CD4-positive, alpha-beta T cell (primary cell): ENCODE results near the gene PAMR1. TPM values are rescaled to one million over a fixed set of nuclear protein-coding genes. Genes with fewer than 3 reads are reported as not detected.

Experiments
- ATAC-seq: fragments of 200-7000 bp; cut with Tn5 transposase; one replicate; pipeline ENCODE4 v1.10.0; 2022; ENCODE audit warnings: mild to moderate bottlenecking; ENCODE audit not compliant: poor library complexity
- CTCF ChIA-PET: fragments of 350-600 bp; sonication (Branson Sonifier 250); formaldehyde crosslinking; loops from one replicate; lab custom pipeline; 2021; ENCODE audit warnings: antibody characterized with exemption, inconsistent platforms; lab: Charles Lee
- POLR2A ChIA-PET: fragments of 350-600 bp; sonication (Branson Sonifier 250); formaldehyde crosslinking; loops from one replicate; lab custom pipeline; 2021; ENCODE audit warnings: antibody characterized with exemption, inconsistent platforms; lab: Charles Lee
- DNase-seq, 14 experiments: peaks; one replicate each; pipeline ENCODE4 v3.0.0-alpha.2; 2013 to 2020; ENCODE audit warnings: mixed read lengths in 2 of 14
- H3K27ac ChIP-seq, 2 donors: one replicate each; pipeline versions ENCODE4 v1.5.1 to v1.7.0; 2013; ENCODE audit warnings: low read length in 2 of 2, low read depth in 1 of 2, mild to moderate bottlenecking in 1 of 2
- H3K27me3 ChIP-seq, 2 experiments: 1 replicate in 1 of 2; 2 replicates in 1 of 2; pipeline versions ENCODE4 v1.6.1 to v1.7.0; 2013; ENCODE audit warnings: low read length in 2 of 2, control low read depth in 1 of 2, mild to moderate bottlenecking in 1 of 2, moderate library complexity in 1 of 2; ENCODE audit not compliant: insufficient read depth in 2 of 2, control insufficient read depth in 1 of 2
- H3K36me3 ChIP-seq: one replicate; pipeline ENCODE4 v1.6.1; 2013; ENCODE audit warnings: low read length, control low read depth; ENCODE audit not compliant: insufficient read depth
- H3K4me1 ChIP-seq: one replicate; pipeline ENCODE4 v1.6.1; 2013; ENCODE audit warnings: low read length, control low read depth; ENCODE audit not compliant: insufficient read depth
- H3K4me3 ChIP-seq: one replicate; pipeline ENCODE4 v1.5.1; 2013; ENCODE audit warnings: mild to moderate bottlenecking, low read length, moderate library complexity
- H3K9me3 ChIP-seq, 2 experiments: 1 replicate in 1 of 2; 2 replicates in 1 of 2; pipeline versions ENCODE4 v1.6.1 to v1.7.0; 2013; ENCODE audit warnings: low read length in 2 of 2, mild to moderate bottlenecking in 2 of 2, control low read depth in 1 of 2, moderate library complexity in 1 of 2; ENCODE audit not compliant: control insufficient read depth in 1 of 2, insufficient read depth in 1 of 2
- H3K27ac Mint-ChIP-seq: one replicate; pipeline ENCODE4 v1.8.0; 2020; ENCODE audit warnings: mixed read lengths
- H3K27me3 Mint-ChIP-seq: one replicate; pipeline ENCODE4 v1.8.0; 2021; ENCODE audit warnings: mixed read lengths
- H3K36me3 Mint-ChIP-seq: one replicate; pipeline ENCODE4 v1.8.0; 2021; ENCODE audit warnings: low read depth, mixed read lengths
- H3K4me1 Mint-ChIP-seq: one replicate; pipeline ENCODE4 v1.8.0; 2021; ENCODE audit warnings: low read depth, mixed read lengths
- H3K4me3 Mint-ChIP-seq: one replicate; pipeline ENCODE4 v1.8.0; 2020; ENCODE audit warnings: mild to moderate bottlenecking, mixed read lengths
- H3K9me3 Mint-ChIP-seq: one replicate; pipeline ENCODE4 v1.8.0; 2020; ENCODE audit warnings: mixed read lengths
- intact Hi-C, 2 experiments: fragments of 100-400 bp; cut with DNase I in 1 of 2; cut with micrococcal nuclease in 1 of 2; formaldehyde crosslinking; loops; one replicate each; pipeline versions ENCODE4 v1.15.1 to v1.9.0; 2023 to 2025; cut with DNase I, micrococcal nuclease
- total RNA-seq, 174 experiments: library from RNA in 2 of 174; stranded (reverse) in 2 of 174; gene quantifications; one replicate each; pipeline ENCODE4 v1.2.3 and lab custom pipeline; 2021 to 2026
- TF ChIP-seq, protein P1 (sequence below): fragments of 200-600 bp; IDR thresholded peaks from one replicate; pipeline ENCODE4 v1.8.0; 2022; ENCODE audit warnings: antibody characterized with exemption, mild to moderate bottlenecking

Gene PAMR1
- total RNA-seq, 2 experiments from 2014 or later: not detected

DNA sequence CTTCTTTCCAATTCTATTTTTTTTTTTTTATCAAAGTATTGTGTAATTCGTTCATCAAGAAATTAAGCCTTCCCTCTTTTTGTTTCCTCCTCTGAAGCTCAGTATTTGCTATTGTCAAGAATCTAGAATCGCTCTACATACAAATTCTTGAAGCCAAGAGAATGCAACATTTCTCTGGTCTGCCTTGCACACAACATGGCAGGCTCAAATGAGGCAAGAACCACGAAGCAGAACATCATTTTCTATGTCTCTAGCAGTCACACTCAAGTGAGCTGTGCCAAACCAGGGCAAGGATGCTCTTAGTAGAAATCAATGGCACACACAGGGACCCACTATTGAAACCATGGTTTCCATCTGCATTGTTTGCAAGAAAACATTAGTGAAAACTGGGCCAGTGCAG lies 59.4 kb downstream of the PAMR1 start:
- Mint-ChIP-seq H3K4me3 (no peak overlapping the region), H3K36me3 (no peaks in the 10 kb centered on the region), H3K27ac (no peak overlapping the region), H3K27me3 (peaks cover 59% of the 10 kb centered on the region), H3K9me3 (no peaks in the 10 kb centered on the region), H3K4me1 (no peaks in the 10 kb centered on the region)
- TF ChIP-seq, protein P1, sequence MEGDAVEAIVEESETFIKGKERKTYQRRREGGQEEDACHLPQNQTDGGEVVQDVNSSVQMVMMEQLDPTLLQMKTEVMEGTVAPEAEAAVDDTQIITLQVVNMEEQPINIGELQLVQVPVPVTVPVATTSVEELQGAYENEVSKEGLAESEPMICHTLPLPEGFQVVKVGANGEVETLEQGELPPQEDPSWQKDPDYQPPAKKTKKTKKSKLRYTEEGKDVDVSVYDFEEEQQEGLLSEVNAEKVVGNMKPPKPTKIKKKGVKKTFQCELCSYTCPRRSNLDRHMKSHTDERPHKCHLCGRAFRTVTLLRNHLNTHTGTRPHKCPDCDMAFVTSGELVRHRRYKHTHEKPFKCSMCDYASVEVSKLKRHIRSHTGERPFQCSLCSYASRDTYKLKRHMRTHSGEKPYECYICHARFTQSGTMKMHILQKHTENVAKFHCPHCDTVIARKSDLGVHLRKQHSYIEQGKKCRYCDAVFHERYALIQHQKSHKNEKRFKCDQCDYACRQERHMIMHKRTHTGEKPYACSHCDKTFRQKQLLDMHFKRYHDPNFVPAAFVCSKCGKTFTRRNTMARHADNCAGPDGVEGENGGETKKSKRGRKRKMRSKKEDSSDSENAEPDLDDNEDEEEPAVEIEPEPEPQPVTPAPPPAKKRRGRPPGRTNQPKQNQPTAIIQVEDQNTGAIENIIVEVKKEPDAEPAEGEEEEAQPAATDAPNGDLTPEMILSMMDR: no peak
- H3K4me3 ChIP-seq: no peak overlapping the region
- no peaks in the 10 kb centered on the region for H3K36me3 ChIP-seq
- ChIA-PET CTCF (no interaction called here), POLR2A (no interaction called here)
- H3K4me1 ChIP-seq: no peaks in the 10 kb centered on the region
- no peak overlapping the region for H3K27ac ChIP-seq
- no peak for ATAC-seq
- peaks cover 0 to 3% of the 10 kb centered on the region in 2 experiments for H3K27me3 ChIP-seq
- peaks cover 0 to 4% of the 10 kb centered on the region in 2 experiments for H3K9me3 ChIP-seq
- intact Hi-C loops: no loop called here
- DNase-seq: no peak

DNA sequence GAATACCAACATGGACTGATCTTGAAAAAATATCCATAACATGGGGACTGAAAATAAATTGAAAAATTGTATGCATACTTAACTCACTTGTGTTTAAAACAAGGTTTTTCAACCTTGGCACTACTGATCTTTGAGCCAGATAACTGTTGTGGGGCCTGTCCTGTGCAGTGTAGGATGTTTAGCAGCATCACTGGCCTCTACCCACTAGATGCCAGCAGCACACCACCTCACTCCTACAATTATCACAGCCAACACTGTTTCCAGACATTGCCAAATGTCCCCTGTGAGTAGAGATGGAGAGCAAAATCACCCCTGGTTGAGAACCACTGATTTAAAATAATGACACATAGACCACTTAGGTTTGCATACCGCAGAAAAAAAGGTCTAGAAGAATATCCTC lies 61.1 kb downstream of the PAMR1 start:
- H3K27me3 Mint-ChIP-seq: peaks cover 65% of the 10 kb centered on the region

DNA sequence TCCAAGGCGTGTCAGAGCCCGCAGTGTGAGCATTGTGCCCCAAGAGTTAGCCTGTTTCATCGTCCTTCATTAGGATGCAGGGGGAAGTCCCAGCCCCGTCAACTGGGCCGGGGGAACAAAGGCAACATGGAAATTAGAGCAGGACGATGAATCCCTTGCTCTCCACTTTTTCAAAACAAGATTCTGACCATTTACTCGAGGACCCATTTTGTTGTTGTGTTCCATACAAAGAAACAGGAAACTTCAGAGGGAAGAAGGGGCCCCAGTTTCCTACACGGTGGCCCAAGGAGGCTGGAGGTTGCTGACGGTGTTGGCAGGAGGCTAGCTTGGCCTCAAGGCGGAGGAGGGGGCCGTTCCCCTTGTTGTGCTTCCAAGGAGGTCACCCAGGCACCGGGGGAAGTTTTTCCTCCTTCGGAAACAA lies 62.1 kb downstream of the PAMR1 start:
- no peak overlapping the region for H3K4me3 Mint-ChIP-seq
- H3K4me3 ChIP-seq: no peak overlapping the region
- no peaks in the 10 kb centered on the region for H3K9me3 ChIP-seq
- H3K27ac Mint-ChIP-seq: no peak overlapping the region
- H3K27ac ChIP-seq: no peak overlapping the region
- ChIA-PET CTCF (no interaction called here), POLR2A (no interaction called here)
- H3K27me3 Mint-ChIP-seq: peaks cover 65% of the 10 kb centered on the region
- no peaks in the 10 kb centered on the region for H3K9me3 Mint-ChIP-seq
- H3K36me3 ChIP-seq: no peaks in the 10 kb centered on the region
- no peaks in the 10 kb centered on the region for H3K36me3 Mint-ChIP-seq
- no peaks in the 10 kb centered on the region for H3K27me3 ChIP-seq
- DNase-seq: no peak
- TF ChIP-seq, protein P1: no peak
- intact Hi-C loops: no loop called here
- no peak for ATAC-seq
- H3K4me1 ChIP-seq: no peaks in the 10 kb centered on the region
- H3K4me1 Mint-ChIP-seq: no peaks in the 10 kb centered on the region

More for the DNA sequence above, 61.1 kb downstream of the PAMR1 start:
- Mint-ChIP-seq H3K4me3 (no peak overlapping the region), H3K9me3 (no peaks in the 10 kb centered on the region), H3K36me3 (no peaks in the 10 kb centered on the region), H3K27ac (no peak overlapping the region), H3K4me1 (no peaks in the 10 kb centered on the region)
- H3K4me3 ChIP-seq: no peak overlapping the region
- H3K9me3 ChIP-seq: no peaks in the 10 kb centered on the region
- no peak for ATAC-seq
- no peaks in the 10 kb centered on the region for H3K4me1 ChIP-seq
- H3K36me3 ChIP-seq: no peaks in the 10 kb centered on the region
- intact Hi-C loops: no loop called here
- no peak overlapping the region for H3K27ac ChIP-seq
- no peak for DNase-seq
- CTCF ChIA-PET: no interaction called here
- H3K27me3 ChIP-seq: no peaks in the 10 kb centered on the region
- TF ChIP-seq, protein P1: no peak
- POLR2A ChIA-PET: no interaction called here
